ENCODE results near the gene ADSS1.
A peak's percentile ranks its signal among the peaks of the same experiment; 100 is the strongest.

ADSS1 gene

GRCh38 chr14:104752735-104753527 lies 28.9 kb downstream of the ADSS1 start, which contains the start of gene SIVA1:
Gene SIVA1, plus strand, starts transcription at chr14:104753147. Its CDS starts 55 bp downstream, at chr14:104753202.
- DNase-seq: peak; percentile 100

GRCh38 chr14:104753528-104754212 lies 29.6 kb downstream of the ADSS1 start:
- DNase-seq: no peak

GRCh38 chr14:104754213-104754851 lies 30.3 kb downstream of the ADSS1 start:
- no peak for DNase-seq

GRCh38 chr14:104755621-104756020 lies 31.6 kb downstream of the ADSS1 start:
- no peak for DNase-seq

- DNase-seq: no peak
These were observed 32.6 kb downstream of the ADSS1 start for GRCh38 chr14:104756477-104757237.

GRCh38 chr14:104757238-104757585 lies 33.2 kb downstream of the ADSS1 start:
- DNase-seq: no peak

- no peak for DNase-seq
These were observed 33.8 kb downstream of the ADSS1 start for GRCh38 chr14:104757681-104758392.

GRCh38 chr14:104758981-104759969 lies 35.2 kb downstream of the ADSS1 start:
- DNase-seq: no peak

GRCh38 chr14:104765517-104765916 lies 41.5 kb downstream of the ADSS1 start:
- no peak for DNase-seq

- DNase-seq: no peak
These were observed 42.3 kb downstream of the ADSS1 start for GRCh38 chr14:104766256-104766862.

- no peak for DNase-seq
These were observed 43.0 kb downstream of the ADSS1 start for GRCh38 chr14:104766863-104767633.

- DNase-seq: no peak
These were observed 43.5 kb downstream of the ADSS1 start for GRCh38 chr14:104767634-104767918.

GRCh38 chr14:104768437-104769323 lies 44.7 kb downstream of the ADSS1 start:
- no peak for DNase-seq

GRCh38 chr14:104769324-104770071 lies 45.5 kb downstream of the ADSS1 start:
- DNase-seq: no peak

- no peak for DNase-seq
These were observed 46.1 kb downstream of the ADSS1 start for GRCh38 chr14:104770072-104770579.

GRCh38 chr14:104770851-104771272 lies 46.8 kb downstream of the ADSS1 start:
- no peak for DNase-seq

GRCh38 chr14:104771374-104771773 lies 47.3 kb downstream of the ADSS1 start:
- no peak for DNase-seq
